HG03045 (cell line): ENCODE data around the gene VEPH1.

Experiments used
- ATAC-seq: cut with Tn5 transposase; IDR thresholded peaks from one replicate; pipeline ENCODE4 v1.9.1; 2021; ENCODE audit warnings: mild to moderate bottlenecking, moderate library complexity; ENCODE audit not compliant: unreplicated experiment

The VEPH1 gene

GRCh38 chr3:157526036-157526435, 22.8 kb upstream of the VEPH1 start:
- no peak for ATAC-seq

GRCh38 chr3:157523814-157524213, 20.6 kb upstream of the VEPH1 start:
- no peak for ATAC-seq

GRCh38 chr3:157522648-157523047, 19.4 kb upstream of the VEPH1 start:
- no peak for ATAC-seq

- no peak for ATAC-seq
These were observed 17.4 kb upstream of the VEPH1 start for GRCh38 chr3:157520485-157521150.

- ATAC-seq = no peak
These were observed 15.7 kb upstream of the VEPH1 start for GRCh38 chr3:157518881-157519280.

- ATAC-seq = no peak
These were observed 13.7 kb upstream of the VEPH1 start for GRCh38 chr3:157516928-157517327.

- ATAC-seq = no peak
These were observed 12.2 kb upstream of the VEPH1 start for GRCh38 chr3:157515398-157515797.

- no peak for ATAC-seq
These were observed 11.2 kb upstream of the VEPH1 start for GRCh38 chr3:157514371-157514895.

- no peak for ATAC-seq
These were observed 10.4 kb upstream of the VEPH1 start for GRCh38 chr3:157513585-157513984.

GRCh38 chr3:157512534-157512933, 9.3 kb upstream of the VEPH1 start:
- ATAC-seq = no peak

- no peak for ATAC-seq
These were observed 5.2 kb upstream of the VEPH1 start for GRCh38 chr3:157508461-157508860.

- no peak for ATAC-seq
These were observed 1.4 kb downstream of the VEPH1 start for GRCh38 chr3:157501863-157502262.

GRCh38 chr3:157500232-157500631, 3.0 kb downstream of the VEPH1 start:
- no peak for ATAC-seq

- ATAC-seq = no peak
These were observed 3.8 kb downstream of the VEPH1 start for GRCh38 chr3:157499342-157499963.

GRCh38 chr3:157498371-157498770, 4.8 kb downstream of the VEPH1 start:
- ATAC-seq = no peak

GRCh38 chr3:157495846-157496245, 7.4 kb downstream of the VEPH1 start:
- ATAC-seq = no peak

GRCh38 chr3:157494581-157495281, 8.5 kb downstream of the VEPH1 start:
- ATAC-seq = no peak

GRCh38 chr3:157493627-157494550, 9.3 kb downstream of the VEPH1 start:
- ATAC-seq = no peak

- ATAC-seq = no peak
These were observed 12.1 kb downstream of the VEPH1 start for GRCh38 chr3:157491136-157491535.

GRCh38 chr3:157488144-157488543, 15.1 kb downstream of the VEPH1 start:
- no peak for ATAC-seq

- no peak for ATAC-seq
These were observed 15.9 kb downstream of the VEPH1 start for GRCh38 chr3:157487339-157487738.
